ENCODE measurements around the gene FAM118A.
"Not testable (repeated sequence)": the region's sequence is repeated elsewhere in the genome, so short reads cannot be mapped to it uniquely, and the experiment has no call there.

FAM118A gene

GRCh38 chr22:45324311-45324711 is 14.6 kb downstream of the FAM118A start:
- no peak overlapping the region for H3K4me3 Mint-ChIP-seq
- no peak overlapping the region for H3K27ac Mint-ChIP-seq
- H3K9me3 Mint-ChIP-seq: no peaks in the 10 kb centered on the region
- no peaks in the 10 kb centered on the region for H3K27me3 Mint-ChIP-seq (ENCODE audit: low read depth)
- H3K4me1 Mint-ChIP-seq (ENCODE audit: low read depth): peaks cover 29% of the 10 kb centered on the region
- peaks cover 53% of the 10 kb centered on the region for H3K36me3 Mint-ChIP-seq (ENCODE audit: low read depth)

DNA sequence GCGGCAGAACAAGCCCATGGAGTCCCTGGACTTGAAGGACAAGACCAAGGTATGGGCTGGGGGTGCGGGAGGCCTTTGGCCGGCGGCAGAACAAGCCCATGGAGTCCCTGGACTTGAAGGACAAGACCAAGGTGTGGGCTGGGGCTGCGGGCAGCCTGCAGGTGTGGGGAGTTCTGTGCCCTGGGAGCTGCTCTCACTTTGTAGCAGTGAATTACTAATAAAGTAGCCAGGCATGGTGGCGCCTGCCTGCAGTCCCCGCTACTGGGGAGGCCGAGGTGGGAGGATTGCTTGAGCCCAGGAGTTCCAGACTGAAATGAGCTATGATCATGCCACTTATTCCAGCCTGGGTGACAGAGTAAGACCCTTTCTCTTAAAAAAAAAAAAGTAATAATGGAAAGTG is 18.5 kb downstream of the FAM118A start:
- H3K27me3 Mint-ChIP-seq (ENCODE audit: low read depth); H3K9me3 Mint-ChIP-seq; H3K4me3 Mint-ChIP-seq; H3K27ac Mint-ChIP-seq: not testable (repeated sequence)
- Mint-ChIP-seq H3K36me3 (ENCODE audit: low read depth) (peaks cover 45% of the 10 kb centered on the region), H3K4me1 (ENCODE audit: low read depth) (peaks cover 13% of the 10 kb centered on the region)

GRCh38 chr22:45328822-45329529 is 19.2 kb downstream of the FAM118A start:
- no peak overlapping the region for H3K27ac Mint-ChIP-seq
- H3K9me3 Mint-ChIP-seq: no peaks in the 10 kb centered on the region
- peaks cover 9% of the 10 kb centered on the region for H3K4me1 Mint-ChIP-seq (ENCODE audit: low read depth)
- H3K4me3 Mint-ChIP-seq: no peak overlapping the region
- peaks cover 39% of the 10 kb centered on the region for H3K36me3 Mint-ChIP-seq (ENCODE audit: low read depth)
- no peaks in the 10 kb centered on the region for H3K27me3 Mint-ChIP-seq (ENCODE audit: low read depth)

GRCh38 chr22:45329530-45329936 is 19.8 kb downstream of the FAM118A start:
- H3K27me3 Mint-ChIP-seq (ENCODE audit: low read depth): no peaks in the 10 kb centered on the region
- H3K27ac Mint-ChIP-seq: no peak overlapping the region
- H3K9me3 Mint-ChIP-seq: no peaks in the 10 kb centered on the region

GRCh38 chr22:45330548-45330947 is 20.8 kb downstream of the FAM118A start:
- H3K36me3 Mint-ChIP-seq (ENCODE audit: low read depth): peaks cover 38% of the 10 kb centered on the region
- H3K4me1 Mint-ChIP-seq (ENCODE audit: low read depth): peaks cover 12% of the 10 kb centered on the region
- no peaks in the 10 kb centered on the region for H3K27me3 Mint-ChIP-seq (ENCODE audit: low read depth)
- no peaks in the 10 kb centered on the region for H3K9me3 Mint-ChIP-seq
- H3K27ac Mint-ChIP-seq: no peak overlapping the region
- H3K4me3 Mint-ChIP-seq: no peak overlapping the region

More at GRCh38 chr22:45329530-45329936, 19.8 kb downstream of the FAM118A start:
- H3K4me3 Mint-ChIP-seq: no peak overlapping the region
- peaks cover 42% of the 10 kb centered on the region for H3K36me3 Mint-ChIP-seq (ENCODE audit: low read depth)
- H3K4me1 Mint-ChIP-seq (ENCODE audit: low read depth): peaks cover 14% of the 10 kb centered on the region

DNA sequence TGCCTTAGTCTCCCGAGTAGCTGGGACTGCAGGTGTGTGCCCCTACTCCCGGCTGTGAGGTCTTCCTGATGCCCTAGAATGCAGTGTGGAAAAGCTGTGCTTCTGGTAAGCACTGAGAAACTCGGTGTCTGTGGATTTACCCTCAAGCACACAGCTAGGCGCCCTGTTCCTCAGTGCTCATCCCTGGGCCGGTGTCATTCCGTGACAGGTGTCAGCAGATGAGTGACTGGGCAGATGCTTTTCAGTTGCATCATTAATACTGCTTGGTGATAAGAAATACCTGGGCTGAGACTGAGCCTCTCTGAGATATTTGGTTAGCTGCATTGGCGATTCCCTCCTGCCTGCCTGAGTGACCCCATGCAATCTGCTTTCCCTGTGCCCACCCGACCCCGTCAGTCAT is 21.8 kb downstream of the FAM118A start:
- Mint-ChIP-seq H3K27me3 (ENCODE audit: low read depth) (no peaks in the 10 kb centered on the region), H3K36me3 (ENCODE audit: low read depth) (peaks cover 40% of the 10 kb centered on the region), H3K4me1 (ENCODE audit: low read depth) (peaks cover 9% of the 10 kb centered on the region), H3K27ac (no peak overlapping the region), H3K4me3 (no peak overlapping the region), H3K9me3 (no peaks in the 10 kb centered on the region)

DNA sequence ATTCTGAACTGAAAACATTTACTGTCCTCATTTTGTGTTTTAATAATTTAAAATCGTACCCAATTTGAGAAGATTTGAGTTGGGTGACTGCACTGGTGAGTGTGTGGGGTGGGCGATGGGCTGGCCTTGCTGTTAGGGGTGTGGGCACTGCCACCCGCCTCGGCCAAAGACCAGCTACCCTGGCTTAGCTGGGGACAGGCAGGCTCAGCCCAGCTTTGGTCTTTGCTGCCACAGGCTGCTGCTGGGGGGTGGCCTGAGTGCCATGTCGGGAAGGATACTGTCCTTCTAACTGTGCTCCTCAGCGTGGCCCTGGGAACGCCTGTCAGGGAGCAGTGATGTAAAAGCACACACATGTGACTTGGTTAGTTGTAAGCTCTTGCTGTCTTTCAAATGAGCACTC is 22.3 kb downstream of the FAM118A start:
- Mint-ChIP-seq H3K27ac (no peak overlapping the region), H3K27me3 (ENCODE audit: low read depth) (no peaks in the 10 kb centered on the region), H3K4me3 (no peak overlapping the region), H3K4me1 (ENCODE audit: low read depth) (peaks cover 9% of the 10 kb centered on the region), H3K9me3 (no peaks in the 10 kb centered on the region), H3K36me3 (ENCODE audit: low read depth) (peaks cover 46% of the 10 kb centered on the region)

GRCh38 chr22:45334068-45334467 is 24.3 kb downstream of the FAM118A start:
- peaks cover 9% of the 10 kb centered on the region for H3K4me1 Mint-ChIP-seq (ENCODE audit: low read depth)
- H3K9me3 Mint-ChIP-seq: no peaks in the 10 kb centered on the region
- peaks cover 52% of the 10 kb centered on the region for H3K36me3 Mint-ChIP-seq (ENCODE audit: low read depth)
- H3K27ac Mint-ChIP-seq: peak overlapping the region; percentile 18
- no peaks in the 10 kb centered on the region for H3K27me3 Mint-ChIP-seq (ENCODE audit: low read depth)
- H3K4me3 Mint-ChIP-seq: no peak overlapping the region

DNA sequence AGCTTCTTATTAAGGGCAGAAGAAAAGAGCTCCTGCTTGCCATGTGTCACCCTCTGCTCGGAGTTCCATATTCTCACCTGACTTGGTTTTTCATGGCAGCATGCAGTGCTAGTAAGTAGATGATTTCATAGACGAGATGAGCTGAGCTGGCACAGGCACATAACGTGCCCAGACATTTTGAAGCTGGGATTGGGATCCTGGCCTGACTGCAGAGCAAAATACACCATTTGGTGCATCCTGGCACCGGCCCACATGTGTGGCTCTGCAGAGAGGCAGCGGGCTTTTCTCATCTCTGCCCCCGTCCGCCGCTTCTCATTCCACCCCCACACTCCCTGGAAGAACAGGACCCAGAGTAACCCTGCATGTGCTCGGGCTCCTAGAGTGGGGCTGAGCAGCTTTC is 24.8 kb downstream of the FAM118A start:
- Mint-ChIP-seq H3K27me3 (ENCODE audit: low read depth) (no peaks in the 10 kb centered on the region), H3K27ac (no peak overlapping the region), H3K36me3 (ENCODE audit: low read depth) (peaks cover 49% of the 10 kb centered on the region), H3K4me1 (ENCODE audit: low read depth) (peaks cover 9% of the 10 kb centered on the region), H3K4me3 (no peak overlapping the region), H3K9me3 (no peaks in the 10 kb centered on the region)

- peaks cover 9% of the 10 kb centered on the region for H3K4me1 Mint-ChIP-seq (ENCODE audit: low read depth)
- no peaks in the 10 kb centered on the region for H3K27me3 Mint-ChIP-seq (ENCODE audit: low read depth)
- no peaks in the 10 kb centered on the region for H3K9me3 Mint-ChIP-seq
- H3K36me3 Mint-ChIP-seq (ENCODE audit: low read depth): peaks cover 51% of the 10 kb centered on the region
- H3K27ac Mint-ChIP-seq: no peak overlapping the region
- H3K4me3 Mint-ChIP-seq: no peak overlapping the region
Observed at GRCh38 chr22:45335021-45335818, 25.5 kb downstream of the FAM118A start.

DNA sequence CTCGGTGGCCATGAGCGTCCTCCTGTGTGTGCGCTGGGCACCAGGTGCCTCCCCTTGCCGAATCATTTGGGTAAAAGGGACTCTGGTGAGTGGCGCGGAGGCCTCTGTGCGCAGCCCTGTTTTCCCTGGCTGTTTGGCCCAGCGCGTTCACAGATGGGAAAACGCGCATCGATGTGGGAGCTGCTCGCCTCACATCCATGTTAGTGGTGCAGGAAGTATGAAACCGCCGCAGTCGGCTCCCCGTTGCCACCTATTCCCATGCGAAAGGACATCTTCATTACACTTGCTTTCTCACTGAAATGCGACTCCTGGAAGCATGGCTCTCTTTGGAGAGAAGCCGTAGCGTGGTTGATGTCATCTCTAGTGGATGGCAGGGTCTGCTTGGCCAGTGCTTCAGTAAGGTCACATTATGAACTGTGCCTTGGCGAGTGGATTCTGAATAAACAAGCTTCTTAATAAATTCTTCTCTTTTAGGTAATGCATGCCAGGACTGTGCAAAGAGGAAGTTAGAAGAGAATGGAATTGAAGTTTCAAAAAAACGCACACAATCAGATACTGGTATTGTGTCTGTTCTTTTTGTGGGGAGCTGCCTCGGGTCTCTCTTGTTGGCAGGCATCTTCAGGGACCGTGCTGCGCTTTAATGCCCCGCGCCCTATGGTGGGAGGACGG is 26.3 kb downstream of the FAM118A start:
- Mint-ChIP-seq H3K27me3 (ENCODE audit: low read depth) (no peaks in the 10 kb centered on the region), H3K36me3 (ENCODE audit: low read depth) (peaks cover 55% of the 10 kb centered on the region), H3K9me3 (no peaks in the 10 kb centered on the region), H3K27ac (no peak overlapping the region), H3K4me3 (no peak overlapping the region), H3K4me1 (ENCODE audit: low read depth) (peaks cover 11% of the 10 kb centered on the region)

DNA sequence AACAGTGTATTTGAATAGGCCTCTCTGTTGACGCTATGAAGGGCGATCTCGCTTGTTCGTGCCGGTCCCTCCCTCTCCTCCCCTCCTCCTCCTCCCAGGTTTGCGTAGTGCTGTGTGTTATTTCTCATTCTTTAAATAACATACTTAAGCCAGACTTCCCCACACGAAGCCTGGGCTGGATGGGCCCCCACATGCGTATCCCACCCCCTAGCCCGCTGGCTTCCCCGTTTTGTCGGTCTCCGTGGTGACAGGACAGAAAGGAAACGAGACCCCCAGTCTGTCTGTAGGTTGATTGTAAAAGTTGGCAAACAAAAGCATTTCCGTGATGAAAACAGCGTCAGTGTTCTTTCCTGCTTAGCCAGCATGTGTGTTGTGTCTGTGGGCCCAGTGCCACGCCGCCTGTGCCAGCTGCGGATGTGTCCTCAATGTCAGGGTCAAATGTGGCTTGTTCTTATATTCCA is 27.3 kb downstream of the FAM118A start:
- H3K4me1 Mint-ChIP-seq (ENCODE audit: low read depth): peaks cover 16% of the 10 kb centered on the region
- H3K36me3 Mint-ChIP-seq (ENCODE audit: low read depth): peaks cover 60% of the 10 kb centered on the region
- no peaks in the 10 kb centered on the region for H3K9me3 Mint-ChIP-seq
- H3K4me3 Mint-ChIP-seq: no peak overlapping the region
- H3K27me3 Mint-ChIP-seq (ENCODE audit: low read depth): no peaks in the 10 kb centered on the region
- no peak overlapping the region for H3K27ac Mint-ChIP-seq

DNA sequence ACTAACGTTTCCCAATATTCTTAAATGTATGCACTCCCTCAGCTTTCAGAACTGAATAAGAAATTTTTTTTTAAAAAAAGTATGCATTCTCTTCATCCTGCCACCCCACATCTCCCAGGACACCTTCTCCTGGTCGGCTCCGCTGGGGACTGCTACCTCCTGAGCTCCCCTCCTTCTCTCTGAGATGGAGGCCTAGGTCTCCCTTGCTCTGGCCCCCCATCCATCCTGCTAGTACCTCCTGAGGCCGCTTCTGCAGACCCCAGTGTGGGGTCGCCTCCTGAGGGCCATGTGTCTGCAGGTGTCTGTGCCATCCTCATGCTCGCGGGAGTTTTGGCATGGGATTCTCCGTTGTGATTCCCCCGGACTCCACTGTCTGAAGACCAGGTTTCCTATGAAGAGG is 27.8 kb downstream of the FAM118A start:
- Mint-ChIP-seq H3K27me3 (ENCODE audit: low read depth) (no peaks in the 10 kb centered on the region), H3K36me3 (ENCODE audit: low read depth) (peaks cover 55% of the 10 kb centered on the region), H3K4me3 (no peak overlapping the region), H3K27ac (no peak overlapping the region), H3K9me3 (no peaks in the 10 kb centered on the region), H3K4me1 (ENCODE audit: low read depth) (peaks cover 16% of the 10 kb centered on the region)

- Mint-ChIP-seq H3K27me3 (ENCODE audit: low read depth) (no peaks in the 10 kb centered on the region), H3K4me1 (ENCODE audit: low read depth) (peaks cover 16% of the 10 kb centered on the region), H3K4me3 (no peak overlapping the region), H3K36me3 (ENCODE audit: low read depth) (peaks cover 51% of the 10 kb centered on the region), H3K27ac (no peak overlapping the region), H3K9me3 (no peaks in the 10 kb centered on the region)
Observed at GRCh38 chr22:45338795-45339194, 29.1 kb downstream of the FAM118A start.

DNA sequence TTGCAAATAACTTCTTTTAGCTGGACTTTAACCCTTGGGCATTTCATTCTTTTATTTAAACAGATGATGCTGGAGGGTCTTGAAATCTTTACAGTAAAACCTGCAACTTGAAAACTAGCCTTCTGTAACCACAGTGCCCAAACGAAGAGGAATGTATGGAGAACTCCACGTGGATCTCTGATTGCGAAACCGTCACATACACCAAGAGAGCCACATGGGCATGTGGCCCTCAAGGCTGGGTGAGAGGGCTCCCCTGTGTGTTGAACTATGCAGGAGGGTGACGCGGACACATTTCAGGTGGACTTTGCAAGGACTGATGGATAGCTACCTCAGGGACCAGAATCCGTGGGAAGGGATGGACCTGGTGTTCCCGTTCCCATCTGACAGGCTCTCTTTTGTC is 30.6 kb downstream of the FAM118A start:
- no peaks in the 10 kb centered on the region for H3K9me3 Mint-ChIP-seq
- H3K36me3 Mint-ChIP-seq (ENCODE audit: low read depth): peaks cover 44% of the 10 kb centered on the region
- H3K27me3 Mint-ChIP-seq (ENCODE audit: low read depth): no peaks in the 10 kb centered on the region
- peak overlapping the region; percentile 52 for H3K27ac Mint-ChIP-seq
- H3K4me1 Mint-ChIP-seq (ENCODE audit: low read depth): peaks cover 9% of the 10 kb centered on the region
- no peak overlapping the region for H3K4me3 Mint-ChIP-seq
